ENCODE results near the gene KCTD16.

Gene KCTD16

DNA sequence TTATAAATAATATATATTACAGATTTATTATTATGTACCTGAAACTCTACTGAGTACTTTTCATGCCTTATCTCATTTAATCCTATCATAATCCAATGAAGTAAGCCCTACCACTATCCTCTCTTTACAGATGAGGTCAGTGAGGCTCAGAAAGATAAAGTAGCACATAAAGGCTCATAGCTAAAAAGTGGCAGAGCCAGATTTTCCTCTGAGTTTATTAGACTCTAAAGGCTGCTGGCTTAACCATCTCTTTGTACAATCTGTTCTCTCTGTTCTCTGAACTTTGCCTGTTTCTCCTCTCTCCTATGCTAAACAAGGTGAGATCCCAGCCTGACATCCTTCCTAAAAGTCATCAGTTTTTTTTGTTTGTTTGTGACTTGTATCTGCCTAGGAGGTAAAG lies 311.2 kb downstream of the KCTD16 start:
- no peak overlapping the region for H3K9ac ChIP-seq (ENCODE audit: low read length)
- no peaks in the 10 kb centered on the region for H3K36me3 ChIP-seq (replicated peaks; ENCODE audit: insufficient read depth, low read length)
- no peaks in the 10 kb centered on the region for H3K9me3 ChIP-seq (replicated peaks; ENCODE audit: insufficient read depth, low read length)
- TF ChIP-seq, protein P1, sequence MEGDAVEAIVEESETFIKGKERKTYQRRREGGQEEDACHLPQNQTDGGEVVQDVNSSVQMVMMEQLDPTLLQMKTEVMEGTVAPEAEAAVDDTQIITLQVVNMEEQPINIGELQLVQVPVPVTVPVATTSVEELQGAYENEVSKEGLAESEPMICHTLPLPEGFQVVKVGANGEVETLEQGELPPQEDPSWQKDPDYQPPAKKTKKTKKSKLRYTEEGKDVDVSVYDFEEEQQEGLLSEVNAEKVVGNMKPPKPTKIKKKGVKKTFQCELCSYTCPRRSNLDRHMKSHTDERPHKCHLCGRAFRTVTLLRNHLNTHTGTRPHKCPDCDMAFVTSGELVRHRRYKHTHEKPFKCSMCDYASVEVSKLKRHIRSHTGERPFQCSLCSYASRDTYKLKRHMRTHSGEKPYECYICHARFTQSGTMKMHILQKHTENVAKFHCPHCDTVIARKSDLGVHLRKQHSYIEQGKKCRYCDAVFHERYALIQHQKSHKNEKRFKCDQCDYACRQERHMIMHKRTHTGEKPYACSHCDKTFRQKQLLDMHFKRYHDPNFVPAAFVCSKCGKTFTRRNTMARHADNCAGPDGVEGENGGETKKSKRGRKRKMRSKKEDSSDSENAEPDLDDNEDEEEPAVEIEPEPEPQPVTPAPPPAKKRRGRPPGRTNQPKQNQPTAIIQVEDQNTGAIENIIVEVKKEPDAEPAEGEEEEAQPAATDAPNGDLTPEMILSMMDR (IDR thresholded peaks at IDR 0.05; ENCODE audit: low read length), result no peak
- TF ChIP-seq EZH2phosphoT487 (IDR thresholded peaks at IDR 0.05; ENCODE audit: low read length), result no peak
- no peak for TF ChIP-seq EZH2 (optimal IDR thresholded peaks at IDR 0.05; ENCODE audit: low read depth, low read length)
- H3K27ac ChIP-seq (ENCODE audit: low read length), result no peak overlapping the region
- no peak for DNase-seq
- H3K27me3 ChIP-seq (replicated peaks; ENCODE audit: insufficient read depth, low read length), result no peaks in the 10 kb centered on the region
- no peak overlapping the region for H2AFZ ChIP-seq (ENCODE audit: low read length)
- H4K20me1 ChIP-seq (ENCODE audit: insufficient read depth, low read length), result no peaks in the 10 kb centered on the region
- no peaks in the 10 kb centered on the region for H3K79me2 ChIP-seq (ENCODE audit: low read length)
- H3K4me2 ChIP-seq (ENCODE audit: low read depth, low read length), result no peak overlapping the region
- H3K4me1 ChIP-seq (ENCODE audit: low read length), result no peaks in the 10 kb centered on the region
- H3F3A ChIP-seq (ENCODE audit: insufficient read depth, low read length), result no peaks in the 10 kb centered on the region
- no peaks in the 10 kb centered on the region for H3K9me2 ChIP-seq (replicated peaks; ENCODE audit: insufficient read depth, low read length)
- H3K4me3 ChIP-seq (ENCODE audit: low read length), result no peak overlapping the region

DNA sequence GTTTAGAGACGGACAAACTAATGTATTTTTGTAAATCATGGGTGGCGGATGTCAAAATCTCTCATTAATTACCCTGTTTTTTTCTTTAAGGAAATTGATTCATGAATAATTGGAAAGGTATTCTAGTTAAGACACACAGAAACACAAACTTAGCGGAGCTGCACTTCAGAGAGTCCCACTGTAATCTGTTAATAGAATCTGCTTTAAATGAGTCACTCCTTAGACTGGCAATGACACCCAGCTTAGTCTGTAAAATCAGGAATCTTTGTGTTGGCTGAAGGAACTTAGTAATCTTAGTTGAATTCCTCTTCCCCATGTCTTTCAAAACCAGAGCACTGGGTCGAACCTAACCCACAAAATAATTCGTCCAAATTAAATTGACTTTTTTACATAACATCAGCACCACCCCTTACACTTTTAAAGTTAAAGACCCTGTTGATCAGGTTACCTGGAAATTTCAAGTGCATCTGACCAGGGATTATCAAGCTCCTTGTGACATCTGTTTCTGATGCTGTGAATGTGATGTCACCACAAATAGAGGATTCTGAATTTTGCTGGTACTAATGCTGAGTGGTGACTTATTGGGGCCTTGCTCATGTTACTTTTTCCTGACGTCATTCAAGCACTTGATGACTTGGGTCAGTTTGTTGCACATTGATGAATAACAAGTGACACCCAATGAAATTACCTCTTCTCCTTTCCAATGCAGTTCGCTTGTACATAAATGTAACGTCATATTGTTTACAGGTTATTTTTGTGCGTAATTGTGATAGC lies 313.6 kb downstream of the KCTD16 start:
- H3K36me3 ChIP-seq (replicated peaks; ENCODE audit: insufficient read depth, low read length), result no peaks in the 10 kb centered on the region
- no peaks in the 10 kb centered on the region for H3K9me2 ChIP-seq (replicated peaks; ENCODE audit: insufficient read depth, low read length)
- no peaks in the 10 kb centered on the region for H4K20me1 ChIP-seq (ENCODE audit: insufficient read depth, low read length)
- H3K4me3 ChIP-seq (ENCODE audit: low read length), result no peak overlapping the region
- no peaks in the 10 kb centered on the region for H3K9me3 ChIP-seq (replicated peaks; ENCODE audit: insufficient read depth, low read length)
- no peak overlapping the region for H3K27ac ChIP-seq (ENCODE audit: low read length)
- H3K9ac ChIP-seq (ENCODE audit: low read length), result no peak overlapping the region
- no peaks in the 10 kb centered on the region for H3F3A ChIP-seq (ENCODE audit: insufficient read depth, low read length)
- no peak overlapping the region for H3K4me2 ChIP-seq (ENCODE audit: low read depth, low read length)
- H3K79me2 ChIP-seq (ENCODE audit: low read length), result no peaks in the 10 kb centered on the region
- no peak for DNase-seq
- H3K4me1 ChIP-seq (ENCODE audit: low read length), result no peaks in the 10 kb centered on the region
- no peaks in the 10 kb centered on the region for H3K27me3 ChIP-seq (replicated peaks; ENCODE audit: insufficient read depth, low read length)
- TF ChIP-seq EZH2phosphoT487 (IDR thresholded peaks at IDR 0.05; ENCODE audit: low read length) (no peak), EZH2 (optimal IDR thresholded peaks at IDR 0.05; ENCODE audit: low read depth, low read length) (no peak)
- TF ChIP-seq, protein P1 (IDR thresholded peaks at IDR 0.05; ENCODE audit: low read length), result no peak
- H2AFZ ChIP-seq (ENCODE audit: low read length), result no peak overlapping the region

DNA sequence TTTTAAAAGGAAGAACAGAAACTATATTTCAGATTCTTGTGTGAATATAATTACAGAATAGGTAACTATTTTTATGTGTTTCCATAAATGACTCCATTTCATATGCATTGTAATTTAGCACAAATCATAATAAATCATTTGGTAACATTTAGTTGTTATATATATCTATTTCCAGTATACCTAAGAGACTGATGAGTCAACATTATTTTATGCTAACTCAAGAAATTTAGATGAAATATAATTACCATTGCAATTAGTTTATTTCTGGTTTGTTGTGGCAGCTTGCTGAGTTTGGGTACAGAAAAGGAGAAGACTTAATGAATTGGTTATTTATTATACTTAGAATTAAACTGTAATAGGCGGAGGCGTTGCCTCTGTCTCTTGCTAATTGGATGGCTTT lies 314.9 kb downstream of the KCTD16 start:
- no peaks in the 10 kb centered on the region for H3K36me3 ChIP-seq (replicated peaks; ENCODE audit: insufficient read depth, low read length)
- H2AFZ ChIP-seq (ENCODE audit: low read length), result no peak overlapping the region

More for the DNA sequence above, 314.9 kb downstream of the KCTD16 start:
- Histone ChIP-seq H3K9me3 (replicated peaks; ENCODE audit: insufficient read depth, low read length) (no peaks in the 10 kb centered on the region), H3K9me2 (replicated peaks; ENCODE audit: insufficient read depth, low read length) (no peaks in the 10 kb centered on the region), H3K27me3 (replicated peaks; ENCODE audit: insufficient read depth, low read length) (no peaks in the 10 kb centered on the region), H3F3A (ENCODE audit: insufficient read depth, low read length) (no peaks in the 10 kb centered on the region), H3K4me3 (ENCODE audit: low read length) (no peak overlapping the region), H4K20me1 (ENCODE audit: insufficient read depth, low read length) (no peaks in the 10 kb centered on the region), H3K4me2 (ENCODE audit: low read depth, low read length) (no peak overlapping the region), H3K4me1 (ENCODE audit: low read length) (no peaks in the 10 kb centered on the region), H3K9ac (ENCODE audit: low read length) (no peak overlapping the region), H3K27ac (ENCODE audit: low read length) (no peak overlapping the region), H3K79me2 (ENCODE audit: low read length) (no peaks in the 10 kb centered on the region)
- TF ChIP-seq, protein P1 (IDR thresholded peaks at IDR 0.05; ENCODE audit: low read length), result no peak
- TF ChIP-seq EZH2phosphoT487 (IDR thresholded peaks at IDR 0.05; ENCODE audit: low read length), result no peak
- no peak for DNase-seq
